HEK293 (cell line): ENCODE results near the gene SYNM.

ENCODE experiments used
- CTCF ChIA-PET: fragments of 350-600 bp; formaldehyde crosslinking; extraction: SDS; loops from one replicate; lab custom pipeline; 2021; ENCODE audit warnings: antibody characterized with exemption; lab: Yijun Ruan, JAX
- POLR2A ChIA-PET: fragments of 300-600 bp; formaldehyde crosslinking; extraction: SDS; loops from one replicate; lab custom pipeline; 2020; ENCODE audit warnings: antibody characterized with exemption, inconsistent platforms; lab: Yijun Ruan, JAX
- H3K27ac ChIP-seq: fragments of 200-500 bp; sonication (Bioruptor generic); 2 replicates; pipeline ENCODE4 v1.5.1; 2014; ENCODE audit warnings: low read depth, low read length, control low read depth, inconsistent platforms; ENCODE audit errors: extremely low read depth
- H3K36me3 ChIP-seq, 2 experiments: fragments of 200-500 bp in 1 of 2; sonication (Bioruptor generic) in 1 of 2; 1 replicate in 1 of 2; 2 replicates in 1 of 2; pipeline ENCODE4 v1.5.1; 2014 to 2017; ENCODE audit warnings: inconsistent platforms in 2 of 2, low read length in 2 of 2; ENCODE audit not compliant: control insufficient read depth in 2 of 2, insufficient read depth in 1 of 2
- H3K4me1 ChIP-seq: fragments of 200-500 bp; sonication (Bioruptor generic); 2 replicates; pipeline ENCODE4 v1.5.1; 2014; ENCODE audit warnings: mild to moderate bottlenecking, low read length, inconsistent platforms; ENCODE audit not compliant: control insufficient read depth, insufficient read depth
- H3K4me3 ChIP-seq: 2 replicates; pipeline ENCODE4 v1.5.1; 2011; ENCODE audit warnings: low read depth, mild to moderate bottlenecking, control low read depth, low read length, moderate library complexity
- H3K9me3 ChIP-seq: fragments of 200-500 bp; sonication (Bioruptor generic); 2 replicates; pipeline ENCODE4 v1.5.1; 2014; ENCODE audit warnings: low read depth, low read length, inconsistent platforms; ENCODE audit not compliant: control insufficient read depth, insufficient read depth
- BCL11B ChIP-seq: fragments of 450-650 bp; formaldehyde crosslinking; IDR thresholded peaks from 2 replicates; pipeline ENCODE4 v1.5.1; 2016; ENCODE audit warnings: low read depth, missing biosample characterization, missing genetic modification characterization
- GLIS2 ChIP-seq: fragments of 450-650 bp; formaldehyde crosslinking; IDR thresholded peaks from 2 replicates; pipeline ENCODE4 v1.5.1; 2016; ENCODE audit warnings: missing biosample characterization, missing genetic modification characterization
- KLF7 ChIP-seq: fragments of 450-650 bp; formaldehyde crosslinking; IDR thresholded peaks from 2 replicates; pipeline ENCODE4 v1.5.1; 2016; ENCODE audit warnings: missing biosample characterization, missing genetic modification characterization, borderline replicate concordance
- KLF8 ChIP-seq: fragments of 450-650 bp; formaldehyde crosslinking; IDR thresholded peaks from 2 replicates; pipeline ENCODE4 v1.5.1; 2016; ENCODE audit warnings: missing biosample characterization, missing genetic modification characterization
- SALL2 ChIP-seq: fragments of 450-650 bp; formaldehyde crosslinking; IDR thresholded peaks from 2 replicates; pipeline ENCODE4 v1.5.0; 2017; ENCODE audit warnings: missing biosample characterization, mild to moderate bottlenecking, missing genetic modification characterization, borderline replicate concordance
- SCRT1 ChIP-seq: fragments of 450-650 bp; formaldehyde crosslinking; IDR thresholded peaks from 2 replicates; pipeline ENCODE4 v1.5.1; 2016; ENCODE audit warnings: missing biosample characterization, missing genetic modification characterization, borderline replicate concordance
- WT1 ChIP-seq: fragments of 450-650 bp; formaldehyde crosslinking; IDR thresholded peaks from 2 replicates; pipeline ENCODE4 v1.5.1; 2016; ENCODE audit warnings: missing biosample characterization, missing genetic modification characterization
- ZBTB17 ChIP-seq: fragments of 450-650 bp; formaldehyde crosslinking; IDR thresholded peaks from 2 replicates; pipeline ENCODE4 v1.5.1; 2016; ENCODE audit warnings: missing biosample characterization, missing genetic modification characterization
- ZNF133 ChIP-seq: fragments of 450-650 bp; formaldehyde crosslinking; IDR thresholded peaks from 2 replicates; pipeline ENCODE4 v1.5.1; 2016; ENCODE audit warnings: missing biosample characterization, missing genetic modification characterization
- ZNF138 ChIP-seq: fragments of 450-650 bp; formaldehyde crosslinking; IDR thresholded peaks from 2 replicates; pipeline ENCODE4 v1.5.1; 2016; ENCODE audit warnings: missing biosample characterization, missing genetic modification characterization, borderline replicate concordance
- ZNF366 ChIP-seq: fragments of 450-650 bp; formaldehyde crosslinking; conservative IDR thresholded peaks from 2 replicates; pipeline ENCODE4 v1.5.1; 2016; ENCODE audit warnings: missing biosample characterization, missing genetic modification characterization
- ZNF529 ChIP-seq: fragments of 450-650 bp; formaldehyde crosslinking; IDR thresholded peaks from 2 replicates; pipeline ENCODE4 v1.5.1; 2017; ENCODE audit warnings: missing genetic modification characterization, missing biosample characterization; ENCODE audit not compliant: insufficient replicate concordance
- ZNF555 ChIP-seq: fragments of 450-650 bp; formaldehyde crosslinking; conservative IDR thresholded peaks from 2 replicates; pipeline ENCODE4 v1.5.1; 2017; ENCODE audit warnings: missing biosample characterization, mild to moderate bottlenecking, missing genetic modification characterization, inconsistent platforms
- ZNF768 ChIP-seq: fragments of 450-650 bp; formaldehyde crosslinking; IDR thresholded peaks from 2 replicates; pipeline ENCODE4 v1.5.1; 2018; ENCODE audit warnings: missing biosample characterization, mild to moderate bottlenecking, missing genetic modification characterization
- TF ChIP-seq, protein P1 (sequence below): fragments of 450-650 bp; formaldehyde crosslinking; IDR thresholded peaks from 2 replicates; pipeline ENCODE4; 2016; ENCODE audit warnings: missing biosample characterization, missing genetic modification characterization
- TF ChIP-seq, protein P2 (sequence below): fragments of 450-650 bp; formaldehyde crosslinking; IDR thresholded peaks from 2 replicates; pipeline ENCODE4 v1.5.1; 2016; ENCODE audit warnings: missing biosample characterization, missing genetic modification characterization
- TF ChIP-seq, protein P3 (sequence below): fragments of 450-650 bp; formaldehyde crosslinking; IDR thresholded peaks from 2 replicates; pipeline ENCODE4 v1.5.1; 2016; ENCODE audit warnings: missing biosample characterization, missing genetic modification characterization
- TF ChIP-seq, protein P4 (sequence below): sonication (generic); formaldehyde crosslinking; IDR thresholded peaks from 2 replicates; pipeline ENCODE4 v1.8.1; 2022; ENCODE audit warnings: mild to moderate bottlenecking, moderate library complexity, missing genetic modification reagents

The SYNM gene

DNA sequence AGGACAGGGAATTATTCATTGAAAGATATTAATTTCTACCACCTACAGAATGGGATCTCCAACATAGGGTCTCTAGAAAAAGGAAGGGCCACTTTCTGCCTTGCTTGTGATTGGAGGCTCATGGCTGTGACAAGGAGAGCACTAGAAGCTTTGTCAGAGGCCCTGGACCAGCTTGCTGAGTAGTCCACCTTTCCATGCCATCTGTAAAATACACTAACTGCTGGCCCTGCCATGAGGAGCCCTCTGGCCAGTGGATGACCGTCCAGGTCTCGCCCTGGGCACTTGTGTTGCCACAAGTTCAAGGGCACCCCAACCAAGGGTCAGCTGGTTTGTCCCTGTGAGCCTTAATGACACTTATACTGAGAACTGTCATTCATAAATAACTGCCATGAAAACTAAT is 1.6 kb upstream of the SYNM start:
- Histone ChIP-seq H3K9me3 (no peaks in the 10 kb centered on the region), H3K4me1 (no peaks in the 10 kb centered on the region; the same call in none of the 2 replicates), H3K4me3 (no peak overlapping the region), H3K36me3 (peaks cover 0 to 4% of the 10 kb centered on the region in 2 experiments; a peak in 1 of 3 replicates), H3K27ac (no peak overlapping the region)
- TF ChIP-seq ZNF768 (tag by site-specific recombination) (no peak), ZNF133 (no peak), SCRT1 (tag by site-specific recombination) (no peak), ZNF138 (tag by site-specific recombination) (no peak), GLIS2 (tag by site-specific recombination) (no peak), KLF8 (tag by site-specific recombination) (no peak), ZNF529 (tag by site-specific recombination) (no peak), ZNF555 (no peak), KLF7 (tag by site-specific recombination) (no peak), ZBTB17 (tag by site-specific recombination) (no peak), BCL11B (tag by site-specific recombination) (no peak)
- TF ChIP-seq, protein P1, sequence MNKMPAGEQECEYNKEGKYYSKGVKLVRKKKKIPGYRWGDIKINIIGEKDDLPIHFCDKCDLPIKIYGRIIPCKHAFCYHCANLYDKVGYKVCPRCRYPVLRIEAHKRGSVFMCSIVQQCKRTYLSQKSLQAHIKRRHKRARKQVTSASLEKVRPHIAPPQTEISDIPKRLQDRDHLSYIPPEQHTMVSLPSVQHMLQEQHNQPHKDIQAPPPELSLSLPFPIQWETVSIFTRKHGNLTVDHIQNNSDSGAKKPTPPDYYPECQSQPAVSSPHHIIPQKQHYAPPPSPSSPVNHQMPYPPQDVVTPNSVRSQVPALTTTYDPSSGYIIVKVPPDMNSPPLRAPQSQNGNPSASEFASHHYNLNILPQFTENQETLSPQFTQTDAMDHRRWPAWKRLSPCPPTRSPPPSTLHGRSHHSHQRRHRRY, result no peak
- TF ChIP-seq, protein P2, sequence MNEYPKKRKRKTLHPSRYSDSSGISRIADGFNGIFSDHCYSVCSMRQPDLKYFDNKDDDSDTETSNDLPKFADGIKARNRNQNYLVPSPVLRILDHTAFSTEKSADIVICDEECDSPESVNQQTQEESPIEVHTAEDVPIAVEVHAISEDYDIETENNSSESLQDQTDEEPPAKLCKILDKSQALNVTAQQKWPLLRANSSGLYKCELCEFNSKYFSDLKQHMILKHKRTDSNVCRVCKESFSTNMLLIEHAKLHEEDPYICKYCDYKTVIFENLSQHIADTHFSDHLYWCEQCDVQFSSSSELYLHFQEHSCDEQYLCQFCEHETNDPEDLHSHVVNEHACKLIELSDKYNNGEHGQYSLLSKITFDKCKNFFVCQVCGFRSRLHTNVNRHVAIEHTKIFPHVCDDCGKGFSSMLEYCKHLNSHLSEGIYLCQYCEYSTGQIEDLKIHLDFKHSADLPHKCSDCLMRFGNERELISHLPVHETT (tag by site-specific recombination), result no peak
- TF ChIP-seq, protein P3, sequence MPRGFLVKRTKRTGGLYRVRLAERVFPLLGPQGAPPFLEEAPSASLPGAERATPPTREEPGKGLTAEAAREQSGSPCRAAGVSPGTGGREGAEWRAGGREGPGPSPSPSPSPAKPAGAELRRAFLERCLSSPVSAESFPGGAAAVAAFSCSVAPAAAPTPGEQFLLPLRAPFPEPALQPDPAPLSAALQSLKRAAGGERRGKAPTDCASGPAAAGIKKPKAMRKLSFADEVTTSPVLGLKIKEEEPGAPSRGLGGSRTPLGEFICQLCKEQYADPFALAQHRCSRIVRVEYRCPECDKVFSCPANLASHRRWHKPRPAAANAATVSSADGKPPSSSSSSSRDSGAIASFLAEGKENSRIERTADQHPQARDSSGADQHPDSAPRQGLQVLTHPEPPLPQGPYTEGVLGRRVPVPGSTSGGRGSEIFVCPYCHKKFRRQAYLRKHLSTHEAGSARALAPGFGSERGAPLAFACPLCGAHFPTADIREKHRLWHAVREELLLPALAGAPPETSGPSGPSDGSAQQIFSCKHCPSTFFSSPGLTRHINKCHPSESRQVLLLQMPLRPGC, result no peak
- ChIA-PET CTCF (interaction anchor here (0.6 to 6.2 kb wide), 9 partner anchors 24 to 675 kb away, joined by 3 to 118 read pairs (median 4); no protein-coding TSS in a partner anchor), POLR2A (no interaction called here)

DNA sequence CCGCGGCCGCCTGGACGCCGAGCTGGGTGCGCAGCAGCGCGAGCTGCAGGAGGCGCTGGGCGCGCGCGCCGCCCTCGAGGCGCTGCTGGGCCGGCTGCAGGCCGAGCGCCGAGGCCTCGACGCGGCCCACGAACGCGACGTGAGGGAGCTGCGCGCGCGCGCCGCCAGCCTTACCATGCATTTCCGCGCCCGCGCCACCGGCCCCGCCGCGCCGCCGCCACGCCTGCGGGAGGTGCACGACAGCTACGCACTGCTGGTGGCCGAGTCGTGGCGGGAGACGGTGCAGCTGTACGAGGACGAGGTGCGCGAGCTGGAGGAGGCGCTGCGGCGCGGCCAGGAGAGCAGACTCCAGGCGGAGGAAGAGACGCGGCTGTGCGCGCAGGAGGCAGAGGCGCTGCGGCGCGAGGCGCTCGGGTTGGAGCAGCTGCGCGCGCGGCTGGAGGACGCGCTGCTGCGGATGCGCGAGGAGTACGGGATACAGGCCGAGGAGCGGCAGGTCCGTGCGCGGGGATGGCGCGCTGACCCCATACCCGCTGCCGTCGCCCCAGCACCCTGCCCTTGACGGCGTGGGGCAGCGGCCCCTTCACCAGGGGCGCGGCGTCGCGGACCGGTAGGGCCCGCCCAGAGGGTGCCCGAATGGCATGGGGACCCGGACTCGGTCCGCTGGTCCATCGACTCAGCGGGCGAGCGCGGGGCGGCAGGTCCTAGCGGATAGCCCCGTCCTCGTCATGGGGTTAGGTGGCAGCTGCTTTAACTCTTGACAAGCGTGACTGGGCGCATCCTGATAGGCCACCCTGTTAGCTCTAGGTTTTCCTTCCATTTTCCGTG is 848 bp downstream of the SYNM start:
- H3K27ac ChIP-seq, result peak overlapping the region; percentile 84
- POLR2A ChIA-PET, result interaction anchor here (0.7 to 1.9 kb wide), 15 partner anchors 9 to 628 kb away, joined by 3 to 9 read pairs (median 3); partner anchors contain the start of genes LRRC28 and LYSMD4

More for the DNA sequence above, 848 bp downstream of the SYNM start:
- TF ChIP-seq SALL2 (tag by site-specific recombination) (no peak), WT1 (tag by site-specific recombination) (no peak), ZNF366 (tag by site-specific recombination) (no peak)
- TF ChIP-seq, protein P4, sequence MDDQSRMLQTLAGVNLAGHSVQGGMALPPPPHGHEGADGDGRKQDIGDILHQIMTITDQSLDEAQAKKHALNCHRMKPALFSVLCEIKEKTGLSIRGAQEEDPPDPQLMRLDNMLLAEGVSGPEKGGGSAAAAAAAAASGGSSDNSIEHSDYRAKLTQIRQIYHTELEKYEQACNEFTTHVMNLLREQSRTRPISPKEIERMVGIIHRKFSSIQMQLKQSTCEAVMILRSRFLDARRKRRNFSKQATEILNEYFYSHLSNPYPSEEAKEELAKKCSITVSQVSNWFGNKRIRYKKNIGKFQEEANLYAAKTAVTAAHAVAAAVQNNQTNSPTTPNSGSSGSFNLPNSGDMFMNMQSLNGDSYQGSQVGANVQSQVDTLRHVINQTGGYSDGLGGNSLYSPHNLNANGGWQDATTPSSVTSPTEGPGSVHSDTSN (CRISPR knock-in tag), result peak; percentile 85
- TF ChIP-seq, all 188 proteins: peak for 1
- H3K9me3 ChIP-seq, result no peaks in the 10 kb centered on the region
- CTCF ChIA-PET, result interaction anchor here (0.6 to 2.7 kb wide), 35 partner anchors 8 to 847 kb away, joined by 3 to 28 read pairs (median 4); no protein-coding TSS in a partner anchor
- H3K36me3 ChIP-seq, result peaks cover 0 to 4% of the 10 kb centered on the region in 2 experiments; a peak in 1 of 3 replicates
- peak overlapping the region; percentile 51 for H3K4me3 ChIP-seq
- H3K4me1 ChIP-seq, result no peaks in the 10 kb centered on the region; the same call in none of the 2 replicates
